Measurements from ENCODE around the gene CHST15.

- no peak for TF ChIP-seq POLR2A (IDR thresholded peaks at IDR 0.05)
- TF ChIP-seq CTCF (IDR thresholded peaks at IDR 0.05): no peak
Observed at GRCh38 chr10:124017729-124018128, 75.7 kb downstream of the CHST15 start.

All from adrenal gland (tissue), 5 donors.